Retinal pigment epithelial cell (primary cell): ENCODE results near the gene EIF4A3.

ENCODE experiments used
- DNase-seq: peaks from one replicate; pipeline ENCODE4 v3.0.0-alpha.2; 2010; ENCODE audit warnings: low read depth
- H3K4me3 ChIP-seq: 2 replicates; pipeline ENCODE4 v1.5.1; 2011; ENCODE audit warnings: mild to moderate bottlenecking, low read length, control low read depth, moderate library complexity
- CTCF ChIP-seq: conservative IDR thresholded peaks from 2 replicates; pipeline ENCODE4 v1.5.1; 2011; ENCODE audit warnings: low read depth, low read length, control low read depth, inconsistent platforms

Gene EIF4A3

GRCh38 chr17:80109713-80110446 lies 37.0 kb downstream of the EIF4A3 start:
- DNase-seq, result no peak
- no peak overlapping the region for H3K4me3 ChIP-seq
- no peak for TF ChIP-seq CTCF

GRCh38 chr17:80109066-80109660 lies 37.8 kb downstream of the EIF4A3 start:
- no peak for TF ChIP-seq CTCF
- no peak for DNase-seq
- H3K4me3 ChIP-seq, result no peak overlapping the region

- DNase-seq, result no peak
- no peak for TF ChIP-seq CTCF
- H3K4me3 ChIP-seq, result no peak overlapping the region
These were observed 38.6 kb downstream of the EIF4A3 start for GRCh38 chr17:80108036-80108971.

GRCh38 chr17:80107231-80108021 lies 39.5 kb downstream of the EIF4A3 start:
- H3K4me3 ChIP-seq, result no peak overlapping the region
- no peak for DNase-seq
- TF ChIP-seq CTCF, result no peak

GRCh38 chr17:80106751-80107150 lies 40.2 kb downstream of the EIF4A3 start:
- DNase-seq, result no peak
- H3K4me3 ChIP-seq, result no peak overlapping the region
- no peak for TF ChIP-seq CTCF

GRCh38 chr17:80106176-80106575 lies 40.8 kb downstream of the EIF4A3 start:
- DNase-seq, result no peak
- no peak overlapping the region for H3K4me3 ChIP-seq
- no peak for TF ChIP-seq CTCF
